Neuronal stem cell (in vitro differentiated cells): ENCODE data around the gene TOMT.
"Not testable (repeated sequence)": the region's sequence is repeated elsewhere in the genome, so short reads cannot be mapped to it uniquely, and the experiment has no call there.

Source experiments
- DNase-seq: peaks from one replicate; pipeline ENCODE4 v3.0.0-alpha.2; 2013; ENCODE audit warnings: low spot score
- H2AFZ ChIP-seq: one replicate; pipeline ENCODE4 v1.6.1; 2013; ENCODE audit warnings: mild to moderate bottlenecking, low read length, inconsistent platforms
- H2AK5ac ChIP-seq: 2 replicates; pipeline ENCODE4 v1.6.1; 2013; ENCODE audit warnings: low read depth, mild to moderate bottlenecking, inconsistent platforms, low read length, moderate library complexity, mixed read lengths
- H2BK120ac ChIP-seq: 2 replicates; pipeline ENCODE4 v1.6.1; 2013; ENCODE audit warnings: low read depth, mild to moderate bottlenecking, inconsistent platforms, low read length, moderate library complexity, mixed read lengths
- H2BK12ac ChIP-seq: one replicate; pipeline ENCODE4 v1.6.1; 2013; ENCODE audit warnings: low read length, inconsistent platforms
- H2BK15ac ChIP-seq: 2 replicates; pipeline ENCODE4 v1.6.1; 2013; ENCODE audit warnings: mild to moderate bottlenecking, low read length, inconsistent platforms, mixed read lengths
- H2BK5ac ChIP-seq: one replicate; pipeline ENCODE4 v1.6.1; 2013; ENCODE audit warnings: inconsistent platforms, mild to moderate bottlenecking, low read length, moderate library complexity
- H3K14ac ChIP-seq: one replicate; pipeline ENCODE4 v1.6.1; 2013; ENCODE audit warnings: low read length, inconsistent platforms
- H3K18ac ChIP-seq: 2 replicates; pipeline ENCODE4 v1.6.1; 2013; ENCODE audit warnings: low read length, inconsistent platforms
- H3K23ac ChIP-seq: 2 replicates; pipeline ENCODE4 v1.6.1; 2013; ENCODE audit warnings: low read depth, mild to moderate bottlenecking, mixed read lengths, low read length, inconsistent platforms; ENCODE audit not compliant: poor library complexity
- H3K27ac ChIP-seq: replicated peaks from 3 replicates; pipeline ENCODE4 v1.5.1; 2013; ENCODE audit warnings: low read length, inconsistent platforms
- H3K27me3 ChIP-seq, 3 experiments: 2 replicates each; pipeline ENCODE4 v1.6.1; 2013; ENCODE audit warnings: low read length in 3 of 3, mild to moderate bottlenecking in 2 of 3, inconsistent platforms in 1 of 3, low read depth in 1 of 3, mixed read lengths in 1 of 3, moderate library complexity in 1 of 3; ENCODE audit not compliant: control insufficient read depth in 3 of 3, insufficient read depth in 3 of 3
- H3K36me3 ChIP-seq, 2 donors: replicated peaks in 1 of 2; 2 replicates each; pipeline ENCODE4 v1.6.1; 2013; ENCODE audit warnings: low read length in 2 of 2; ENCODE audit not compliant: control insufficient read depth in 2 of 2, insufficient read depth in 2 of 2
- H3K4ac ChIP-seq: 2 replicates; pipeline ENCODE4 v1.6.1; 2013; ENCODE audit warnings: inconsistent platforms, mild to moderate bottlenecking, low read length, moderate library complexity
- H3K4me1 ChIP-seq, 2 donors: 1 replicate in 1 of 2; 2 replicates in 1 of 2; pipeline ENCODE4 v1.6.1; 2013; ENCODE audit warnings: low read length in 2 of 2, low read depth in 1 of 2; ENCODE audit not compliant: control insufficient read depth in 2 of 2, insufficient read depth in 1 of 2
- H3K4me2 ChIP-seq: one replicate; pipeline ENCODE4 v1.6.1; 2013; ENCODE audit warnings: mild to moderate bottlenecking, low read length, inconsistent platforms; ENCODE audit not compliant: insufficient read depth, poor library complexity, severe bottlenecking
- H3K4me3 ChIP-seq, 2 donors: 2 replicates each; pipeline ENCODE4 v1.5.1; 2013; ENCODE audit warnings: low read length in 2 of 2, mild to moderate bottlenecking in 2 of 2, inconsistent platforms in 1 of 2, moderate library complexity in 1 of 2
- H3K79me1 ChIP-seq: one replicate; pipeline ENCODE4 v1.6.1; 2013; ENCODE audit warnings: low read depth, mild to moderate bottlenecking, inconsistent platforms, low read length, moderate library complexity
- H3K9ac ChIP-seq: one replicate; pipeline ENCODE4 v1.6.1; 2013; ENCODE audit warnings: mild to moderate bottlenecking, low read depth, low read length, inconsistent platforms; ENCODE audit not compliant: poor library complexity
- H3K9me3 ChIP-seq, 2 donors: replicated peaks in 1 of 2; 2 replicates each; pipeline versions ENCODE3 to v1.6.1; 2013; ENCODE audit warnings: low read length in 2 of 2, mild to moderate bottlenecking in 2 of 2, inconsistent platforms in 1 of 2, low read depth in 1 of 2, mixed read lengths in 1 of 2, moderate library complexity in 1 of 2; ENCODE audit not compliant: control insufficient read depth in 2 of 2, insufficient read depth in 1 of 2
- H4K8ac ChIP-seq: one replicate; pipeline ENCODE4 v1.6.1; 2013; ENCODE audit warnings: low read depth, mild to moderate bottlenecking, inconsistent platforms, low read length, moderate library complexity
- H4K91ac ChIP-seq: one replicate; pipeline ENCODE4 v1.6.1; 2013; ENCODE audit warnings: low read length, low read depth, mild to moderate bottlenecking, inconsistent platforms; ENCODE audit not compliant: poor library complexity
- WGBS, 2 donors: extraction: QIAGEN DNeasy Blood & Tissue Kit; methylation state at CpG; one replicate each; pipeline ENCODE4 v1.1.7; 2013; ENCODE audit warnings: missing lambda C conversion rate in 2 of 2, mixed read lengths in 1 of 2; ENCODE audit not compliant: insufficient read length in 2 of 2, insufficient replicate concordance in 1 of 2; ENCODE audit errors: extremely low coverage in 2 of 2; 5-methylcytosine and 5-hydroxymethylcytosine counted together

TOMT gene

DNA sequence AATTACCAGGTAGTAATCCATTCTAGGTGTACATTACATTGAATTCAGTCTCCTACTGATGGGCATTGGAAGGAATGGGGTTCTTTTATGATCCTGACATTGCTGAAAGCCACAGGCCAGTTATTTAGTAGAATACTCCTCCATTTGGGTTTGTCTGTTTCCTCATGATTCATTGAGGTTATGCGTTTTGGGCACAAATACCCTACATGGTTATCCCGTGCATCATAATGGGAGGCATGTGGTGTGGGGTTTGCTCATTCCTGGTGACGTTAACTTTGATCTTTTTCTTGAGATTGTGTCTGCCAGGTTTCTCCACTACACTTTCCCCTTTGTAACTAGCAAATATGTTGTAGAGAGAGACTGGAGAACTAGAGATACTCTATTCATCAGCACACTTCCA is 35.3 kb downstream of the TOMT start:
- Histone ChIP-seq H3K9me3 (no peaks in the 10 kb centered on the region), H4K8ac (no peak overlapping the region), H3K36me3 (no peaks in the 10 kb centered on the region), H3K27me3 (peaks cover 0 to 7% (median 2%) of the 10 kb centered on the region in 3 experiments), H3K18ac (no peak overlapping the region), H3K23ac (no peak overlapping the region), H2BK12ac (no peak overlapping the region), H4K91ac (no peak overlapping the region), H3K9ac (no peak overlapping the region), H2BK120ac (no peak overlapping the region), H2AK5ac (no peak overlapping the region), H3K14ac (no peak overlapping the region), H3K4me1 (no peaks in the 10 kb centered on the region), H2BK5ac (no peak overlapping the region), H3K27ac (no peak overlapping the region), H3K79me1 (no peaks in the 10 kb centered on the region), H3K4me3 (no peak overlapping the region), H2BK15ac (no peak overlapping the region), H2AFZ (no peak overlapping the region), H3K4me2 (no peak overlapping the region), H3K4ac (no peak overlapping the region)
- no peak for DNase-seq
- WGBS, 2 donors: no CpG with 5 or more reads among the region's 3 CpGs

DNA sequence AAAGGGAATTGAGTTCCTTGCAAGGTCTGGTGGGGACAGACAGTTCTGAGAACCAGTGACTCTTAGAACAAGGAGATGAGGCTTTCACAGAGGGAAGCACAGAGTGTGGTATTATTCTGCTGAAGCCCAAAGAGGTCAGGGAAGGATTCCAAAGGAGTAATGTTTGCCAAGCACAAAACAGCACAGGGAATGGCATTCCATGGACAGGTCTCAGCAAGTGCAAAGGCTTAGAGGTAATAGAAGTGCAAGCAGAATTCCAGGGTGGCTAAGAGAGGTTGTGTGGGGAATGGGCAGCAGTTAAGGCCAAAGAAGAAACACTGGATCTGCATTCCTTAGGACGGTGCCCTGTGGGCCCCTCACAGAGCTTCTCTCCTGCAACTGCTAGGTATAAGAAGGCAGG is 36.4 kb downstream of the TOMT start:
- not testable (repeated sequence) for H2BK120ac ChIP-seq, H3K23ac ChIP-seq, H3K79me1 ChIP-seq, H4K91ac ChIP-seq, H3K18ac ChIP-seq, H2BK5ac ChIP-seq, H3K9me3 ChIP-seq, H3K4me3 ChIP-seq, DNase-seq, H3K14ac ChIP-seq, H3K36me3 ChIP-seq, H3K4me1 ChIP-seq, H2BK15ac ChIP-seq, H2BK12ac ChIP-seq, H3K27me3 ChIP-seq, H3K4me2 ChIP-seq, H3K27ac ChIP-seq, H3K4ac ChIP-seq, H4K8ac ChIP-seq, H2AK5ac ChIP-seq, H2AFZ ChIP-seq, H3K9ac ChIP-seq
- WGBS, 2 donors: no CpG with 5 or more reads among the region's 1 CpG

DNA sequence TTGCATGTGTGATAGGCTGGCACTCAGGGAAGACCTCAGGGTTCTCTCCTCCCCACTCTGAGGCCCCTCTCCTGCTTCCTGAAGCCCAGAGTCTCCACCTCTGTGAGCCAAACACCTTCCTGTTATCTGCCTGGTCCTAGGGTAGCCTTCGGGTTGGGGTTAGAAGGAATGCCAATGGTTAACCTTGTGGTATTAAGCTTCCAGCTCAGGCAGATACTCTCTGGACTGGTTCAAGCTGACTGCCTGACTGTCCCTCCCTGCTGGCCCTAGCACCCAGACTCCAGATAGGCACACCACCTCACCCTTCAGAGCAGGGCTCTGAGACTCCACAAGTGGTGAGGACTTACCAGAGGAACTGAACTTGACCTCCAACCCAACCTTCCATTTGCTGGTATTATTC is 36.8 kb downstream of the TOMT start:
- H3K4ac ChIP-seq, H3K79me1 ChIP-seq, H3K23ac ChIP-seq, H2BK12ac ChIP-seq, DNase-seq, H2BK5ac ChIP-seq, H3K4me1 ChIP-seq, H2BK15ac ChIP-seq, H3K9ac ChIP-seq, H4K91ac ChIP-seq, H3K27me3 ChIP-seq, H2BK120ac ChIP-seq, H3K27ac ChIP-seq, H3K14ac ChIP-seq, H3K9me3 ChIP-seq, H3K36me3 ChIP-seq, H3K18ac ChIP-seq, H2AK5ac ChIP-seq, H4K8ac ChIP-seq, H3K4me3 ChIP-seq, H2AFZ ChIP-seq, H3K4me2 ChIP-seq: not testable (repeated sequence)
- no CpG with 5 or more reads among the region's 1 CpG for WGBS, 2 donors

DNA sequence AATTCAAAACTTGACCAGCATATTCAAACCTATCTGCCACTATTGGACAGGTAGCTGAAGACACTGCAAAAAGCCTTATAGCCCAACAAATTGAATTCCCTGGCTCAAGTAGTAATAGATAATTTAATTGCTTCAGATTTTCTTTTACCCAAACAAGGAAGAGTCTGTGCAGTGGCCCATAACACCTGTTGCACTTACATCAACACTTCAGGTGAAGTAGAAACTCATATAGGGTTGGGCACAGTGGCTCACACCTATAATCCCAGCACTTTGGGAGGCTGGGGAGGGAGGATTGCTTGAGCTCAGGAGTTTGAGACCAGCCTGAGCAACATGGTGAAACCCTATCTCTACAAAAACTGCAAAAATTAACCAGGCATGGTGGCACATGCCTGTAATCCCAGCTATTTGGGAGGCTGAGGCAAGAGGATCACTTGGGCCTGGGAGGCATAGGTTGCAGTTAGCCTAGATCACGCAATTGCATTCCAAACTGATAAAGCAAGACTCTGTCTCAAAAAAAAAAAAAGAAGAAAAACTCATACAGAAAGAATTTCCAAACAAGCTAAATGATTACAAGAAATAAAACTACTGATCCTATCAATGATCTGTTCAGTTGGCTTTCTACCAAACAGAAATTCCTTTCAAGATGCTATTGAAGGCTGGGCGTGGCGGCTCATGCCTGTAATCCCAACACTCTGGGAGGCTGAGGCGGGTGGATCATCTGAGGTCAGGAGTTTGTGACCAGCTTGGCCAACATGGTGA is 39.3 kb downstream of the TOMT start:
- Histone ChIP-seq H3K27ac (no peak overlapping the region), H2BK120ac (no peak overlapping the region), H4K8ac (peak overlapping the region; percentile 3), H3K14ac (no peak overlapping the region), H3K4me3 (no peak overlapping the region), H4K91ac (no peak overlapping the region), H3K27me3 (peaks cover 0 to 7% (median 0%) of the 10 kb centered on the region in 3 experiments), H3K4me2 (no peak overlapping the region), H3K18ac (no peak overlapping the region), H3K23ac (no peak overlapping the region), H2BK12ac (no peak overlapping the region), H3K9ac (no peak overlapping the region), H3K4ac (no peak overlapping the region), H3K79me1 (no peaks in the 10 kb centered on the region), H2BK5ac (no peak overlapping the region), H3K36me3 (no peaks in the 10 kb centered on the region), H2BK15ac (no peak overlapping the region), H3K4me1 (no peaks in the 10 kb centered on the region), H3K9me3 (no peaks in the 10 kb centered on the region), H2AFZ (no peak overlapping the region), H2AK5ac (no peak overlapping the region)
- WGBS, 2 donors: no CpG with 5 or more reads among the region's 4 CpGs
- no peak for DNase-seq
